Measurements from ENCODE around the gene ALPI.

Gene ALPI

DNA sequence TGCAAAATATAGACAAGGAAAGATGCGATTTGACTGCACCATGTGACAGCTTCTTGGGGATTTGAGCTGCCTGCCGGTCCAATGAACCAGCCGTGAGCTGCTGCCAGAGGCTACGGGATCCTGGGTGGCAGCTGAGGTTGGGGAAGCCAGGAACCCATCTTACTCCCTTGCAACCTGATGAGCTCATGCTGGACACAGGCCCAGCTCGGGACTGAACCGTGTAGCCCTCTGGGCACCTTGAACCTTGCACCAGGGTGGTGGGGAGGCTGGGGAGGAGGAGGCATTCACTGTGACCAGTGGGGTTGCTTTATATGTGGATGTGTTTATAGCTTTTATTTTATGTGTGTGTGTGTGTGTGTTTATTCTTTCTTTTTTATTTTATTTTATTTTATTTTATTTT lies 9.1 kb downstream of the ALPI start:
- Histone ChIP-seq H3K4me1 (ENCODE audit: control insufficient read depth, insufficient read depth, low read length) (no peaks in the 10 kb centered on the region), H3K4me3 (ENCODE audit: low read depth, low read length) (no peak overlapping the region), H3K27ac (ENCODE audit: extremely low read depth, low read depth, low read length) (no peak overlapping the region), H3K36me3 (ENCODE audit: control insufficient read depth in 2 of 2, insufficient read depth in 1 of 2, low read length in 2 of 2) (no peaks in the 10 kb centered on the region), H3K9me3 (ENCODE audit: control insufficient read depth, insufficient read depth, low read depth, low read length) (no peaks in the 10 kb centered on the region)
- no peak for TF ChIP-seq ZNF114 (tag by site-specific recombination; IDR thresholded peaks at IDR 0.05)
- TF ChIP-seq ZNF610 (tag by site-specific recombination; IDR thresholded peaks at IDR 0.05; ENCODE audit: borderline replicate concordance), result no peak
- no peak for TF ChIP-seq ZNF274 (IDR thresholded peaks at IDR 0.05; ENCODE audit: low read length)
- no peak for TF ChIP-seq ZNF274 (tag by site-specific recombination; IDR thresholded peaks at IDR 0.05; ENCODE audit: borderline replicate concordance)
- no peak for TF ChIP-seq ZNF677 (tag by site-specific recombination; IDR thresholded peaks at IDR 0.05)
- TF ChIP-seq ZNF404 (tag by site-specific recombination; IDR thresholded peaks at IDR 0.05), result no peak
- TF ChIP-seq ZSCAN23 (tag by site-specific recombination; IDR thresholded peaks at IDR 0.05), result no peak
- TF ChIP-seq ZNF571 (tag by site-specific recombination; IDR thresholded peaks at IDR 0.05), result no peak
- no peak for TF ChIP-seq ZNF624 (tag by site-specific recombination; IDR thresholded peaks at IDR 0.05)
- no peak for TF ChIP-seq SP7 (tag by site-specific recombination; IDR thresholded peaks at IDR 0.05)
- TF ChIP-seq ZNF558 (tag by site-specific recombination; IDR thresholded peaks at IDR 0.05), result no peak
- TF ChIP-seq ZEB2 (tag by site-specific recombination; IDR thresholded peaks at IDR 0.05), result no peak
- TF ChIP-seq, protein P1, sequence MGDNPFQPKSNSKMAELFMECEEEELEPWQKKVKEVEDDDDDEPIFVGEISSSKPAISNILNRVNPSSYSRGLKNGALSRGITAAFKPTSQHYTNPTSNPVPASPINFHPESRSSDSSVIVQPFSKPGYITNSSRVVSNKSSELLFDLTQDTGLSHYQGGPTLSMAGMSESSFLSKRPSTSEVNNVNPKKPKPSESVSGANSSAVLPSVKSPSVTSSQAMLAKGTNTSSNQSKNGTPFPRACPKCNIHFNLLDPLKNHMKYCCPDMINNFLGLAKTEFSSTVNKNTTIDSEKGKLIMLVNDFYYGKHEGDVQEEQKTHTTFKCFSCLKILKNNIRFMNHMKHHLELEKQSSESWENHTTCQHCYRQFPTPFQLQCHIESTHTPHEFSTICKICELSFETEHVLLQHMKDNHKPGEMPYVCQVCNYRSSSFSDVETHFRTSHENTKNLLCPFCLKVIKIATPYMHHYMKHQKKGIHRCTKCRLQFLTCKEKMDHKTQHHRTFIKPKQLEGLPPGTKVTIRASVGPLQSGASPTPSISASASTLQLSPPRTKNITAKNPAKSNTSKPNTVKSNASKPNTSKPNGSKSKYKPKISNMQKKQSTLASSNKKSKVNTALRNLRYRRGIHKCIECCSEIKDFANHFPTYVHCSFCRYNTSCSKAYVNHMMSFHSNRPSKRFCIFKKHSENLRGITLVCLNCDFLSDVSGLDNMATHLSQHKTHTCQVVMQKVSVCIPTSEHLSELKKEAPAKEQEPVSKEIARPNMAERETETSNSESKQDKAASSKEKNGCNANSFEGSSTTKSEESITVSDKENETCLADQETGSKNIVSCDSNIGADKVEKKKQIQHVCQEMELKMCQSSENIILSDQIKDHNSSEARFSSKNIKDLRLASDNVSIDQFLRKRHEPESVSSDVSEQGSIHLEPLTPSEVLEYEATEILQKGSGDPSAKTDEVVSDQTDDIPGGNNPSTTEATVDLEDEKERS (tag by site-specific recombination; IDR thresholded peaks at IDR 0.05), result no peak
- TF ChIP-seq, protein P2, sequence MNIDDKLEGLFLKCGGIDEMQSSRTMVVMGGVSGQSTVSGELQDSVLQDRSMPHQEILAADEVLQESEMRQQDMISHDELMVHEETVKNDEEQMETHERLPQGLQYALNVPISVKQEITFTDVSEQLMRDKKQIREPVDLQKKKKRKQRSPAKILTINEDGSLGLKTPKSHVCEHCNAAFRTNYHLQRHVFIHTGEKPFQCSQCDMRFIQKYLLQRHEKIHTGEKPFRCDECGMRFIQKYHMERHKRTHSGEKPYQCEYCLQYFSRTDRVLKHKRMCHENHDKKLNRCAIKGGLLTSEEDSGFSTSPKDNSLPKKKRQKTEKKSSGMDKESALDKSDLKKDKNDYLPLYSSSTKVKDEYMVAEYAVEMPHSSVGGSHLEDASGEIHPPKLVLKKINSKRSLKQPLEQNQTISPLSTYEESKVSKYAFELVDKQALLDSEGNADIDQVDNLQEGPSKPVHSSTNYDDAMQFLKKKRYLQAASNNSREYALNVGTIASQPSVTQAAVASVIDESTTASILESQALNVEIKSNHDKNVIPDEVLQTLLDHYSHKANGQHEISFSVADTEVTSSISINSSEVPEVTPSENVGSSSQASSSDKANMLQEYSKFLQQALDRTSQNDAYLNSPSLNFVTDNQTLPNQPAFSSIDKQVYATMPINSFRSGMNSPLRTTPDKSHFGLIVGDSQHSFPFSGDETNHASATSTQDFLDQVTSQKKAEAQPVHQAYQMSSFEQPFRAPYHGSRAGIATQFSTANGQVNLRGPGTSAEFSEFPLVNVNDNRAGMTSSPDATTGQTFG (tag by site-specific recombination; IDR thresholded peaks at IDR 0.05; ENCODE audit: borderline replicate concordance), result no peak
- TF ChIP-seq ZNF449 (tag by site-specific recombination; IDR thresholded peaks at IDR 0.05), result no peak
- TF ChIP-seq SP3 (tag by site-specific recombination; IDR thresholded peaks at IDR 0.05), result no peak
- no peak for TF ChIP-seq ZNF132 (tag by site-specific recombination; IDR thresholded peaks at IDR 0.05; ENCODE audit: borderline replicate concordance)
- TF ChIP-seq ZNF521 (tag by site-specific recombination; IDR thresholded peaks at IDR 0.05), result no peak
- POLR2A ChIA-PET, result interaction anchor here (0.6 to 1.3 kb wide), 3 partner anchors 9 to 673 kb away, joined by 3 to 5 read pairs (median 3); no protein-coding TSS in a partner anchor
- CTCF ChIA-PET, result interaction anchor here (0.5 to 2.3 kb wide), 5 partner anchors 8 to 59 kb away, joined by 3 to 9 read pairs (median 3); no protein-coding TSS in a partner anchor

DNA sequence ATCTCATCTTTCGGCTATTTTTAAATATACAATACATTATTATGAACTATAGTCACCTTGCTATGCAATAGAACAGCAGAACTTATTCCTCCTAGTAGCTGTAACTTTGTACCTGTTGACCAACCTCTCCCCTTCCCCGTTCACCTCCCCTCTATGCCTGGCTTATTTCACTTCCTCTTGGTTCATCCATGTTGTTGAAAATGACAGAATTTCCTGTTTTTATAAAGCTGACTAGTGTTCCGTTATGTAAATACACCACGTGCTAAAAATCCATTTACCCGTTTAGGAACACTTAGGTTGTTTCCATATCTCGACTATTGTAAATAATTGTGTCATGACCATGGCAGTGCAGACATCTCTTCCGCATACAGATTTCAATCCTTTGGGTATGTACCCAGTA lies 10.3 kb downstream of the ALPI start:
- POLR2A ChIA-PET, result no interaction called here
- CTCF ChIA-PET, result interaction anchor here (1.0 to 2.3 kb wide), 4 partner anchors 15 to 58 kb away, joined by 3 to 9 read pairs (median 3); no protein-coding TSS in a partner anchor
- Histone ChIP-seq H3K4me1 (ENCODE audit: control insufficient read depth, insufficient read depth, low read length) (no peaks in the 10 kb centered on the region), H3K4me3 (ENCODE audit: low read depth, low read length) (no peak overlapping the region), H3K36me3 (ENCODE audit: control insufficient read depth in 2 of 2, insufficient read depth in 1 of 2, low read length in 2 of 2) (no peaks in the 10 kb centered on the region), H3K27ac (ENCODE audit: extremely low read depth, low read depth, low read length) (no peak overlapping the region), H3K9me3 (ENCODE audit: control insufficient read depth, insufficient read depth, low read depth, low read length) (no peaks in the 10 kb centered on the region)
- TF ChIP-seq ZNF791 (tag by site-specific recombination; IDR thresholded peaks at IDR 0.05) (no peak), ZNF677 (tag by site-specific recombination; IDR thresholded peaks at IDR 0.05) (no peak), ZNF658 (tag by site-specific recombination; IDR thresholded peaks at IDR 0.05) (no peak), ZNF529 (tag by site-specific recombination; IDR thresholded peaks at IDR 0.05; ENCODE audit: insufficient replicate concordance) (no peak), ELK4 (IDR thresholded peaks at IDR 0.05; ENCODE audit: borderline replicate concordance, low read depth, low read length) (no peak), ZNF16 (tag by site-specific recombination; IDR thresholded peaks at IDR 0.05; ENCODE audit: low read depth) (no peak)
- TF ChIP-seq, protein P3, sequence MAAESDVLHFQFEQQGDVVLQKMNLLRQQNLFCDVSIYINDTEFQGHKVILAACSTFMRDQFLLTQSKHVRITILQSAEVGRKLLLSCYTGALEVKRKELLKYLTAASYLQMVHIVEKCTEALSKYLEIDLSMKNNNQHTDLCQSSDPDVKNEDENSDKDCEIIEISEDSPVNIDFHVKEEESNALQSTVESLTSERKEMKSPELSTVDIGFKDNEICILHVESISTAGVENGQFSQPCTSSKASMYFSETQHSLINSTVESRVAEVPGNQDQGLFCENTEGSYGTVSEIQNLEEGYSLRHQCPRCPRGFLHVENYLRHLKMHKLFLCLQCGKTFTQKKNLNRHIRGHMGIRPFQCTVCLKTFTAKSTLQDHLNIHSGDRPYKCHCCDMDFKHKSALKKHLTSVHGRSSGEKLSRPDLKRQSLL (tag by site-specific recombination; IDR thresholded peaks at IDR 0.05), result no peak
- TF ChIP-seq, protein P4, sequence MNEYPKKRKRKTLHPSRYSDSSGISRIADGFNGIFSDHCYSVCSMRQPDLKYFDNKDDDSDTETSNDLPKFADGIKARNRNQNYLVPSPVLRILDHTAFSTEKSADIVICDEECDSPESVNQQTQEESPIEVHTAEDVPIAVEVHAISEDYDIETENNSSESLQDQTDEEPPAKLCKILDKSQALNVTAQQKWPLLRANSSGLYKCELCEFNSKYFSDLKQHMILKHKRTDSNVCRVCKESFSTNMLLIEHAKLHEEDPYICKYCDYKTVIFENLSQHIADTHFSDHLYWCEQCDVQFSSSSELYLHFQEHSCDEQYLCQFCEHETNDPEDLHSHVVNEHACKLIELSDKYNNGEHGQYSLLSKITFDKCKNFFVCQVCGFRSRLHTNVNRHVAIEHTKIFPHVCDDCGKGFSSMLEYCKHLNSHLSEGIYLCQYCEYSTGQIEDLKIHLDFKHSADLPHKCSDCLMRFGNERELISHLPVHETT (tag by site-specific recombination; IDR thresholded peaks at IDR 0.05), result no peak
